Adipose tissue (tissue), 3 donors: ENCODE data around the gene CDH4. TPM values are rescaled to one million over a fixed set of nuclear protein-coding genes. Genes with fewer than 3 reads are reported as not detected.

Source experiments
- H3K27ac ChIP-seq: one replicate; pipeline ENCODE4 v1.5.1; 2013; ENCODE audit warnings: low read depth, low read length
- WGBS, 3 donors: extraction: QIAGEN DNeasy Blood & Tissue Kit; methylation state at CpG; one replicate each; pipeline ENCODE4 v1.1.7; 2013; 5-methylcytosine and 5-hydroxymethylcytosine counted together
- polyA plus RNA-seq, 3 donors: library from polyadenylated mRNA; stranded (reverse); fragments of 200-250 nt; gene quantifications; one replicate each; pipeline ENCODE4 v1.2.3, GENCODE V29; 2013
- donor health status: healthy with polysubstance abuse.
- donor health status: Bipolar disorder and iron deficiency.
- donor health status: healthy.

The CDH4 gene
- polyA plus RNA-seq, 3 donors = 0.04 to 0.11 (median 0.05) TPM

DNA sequence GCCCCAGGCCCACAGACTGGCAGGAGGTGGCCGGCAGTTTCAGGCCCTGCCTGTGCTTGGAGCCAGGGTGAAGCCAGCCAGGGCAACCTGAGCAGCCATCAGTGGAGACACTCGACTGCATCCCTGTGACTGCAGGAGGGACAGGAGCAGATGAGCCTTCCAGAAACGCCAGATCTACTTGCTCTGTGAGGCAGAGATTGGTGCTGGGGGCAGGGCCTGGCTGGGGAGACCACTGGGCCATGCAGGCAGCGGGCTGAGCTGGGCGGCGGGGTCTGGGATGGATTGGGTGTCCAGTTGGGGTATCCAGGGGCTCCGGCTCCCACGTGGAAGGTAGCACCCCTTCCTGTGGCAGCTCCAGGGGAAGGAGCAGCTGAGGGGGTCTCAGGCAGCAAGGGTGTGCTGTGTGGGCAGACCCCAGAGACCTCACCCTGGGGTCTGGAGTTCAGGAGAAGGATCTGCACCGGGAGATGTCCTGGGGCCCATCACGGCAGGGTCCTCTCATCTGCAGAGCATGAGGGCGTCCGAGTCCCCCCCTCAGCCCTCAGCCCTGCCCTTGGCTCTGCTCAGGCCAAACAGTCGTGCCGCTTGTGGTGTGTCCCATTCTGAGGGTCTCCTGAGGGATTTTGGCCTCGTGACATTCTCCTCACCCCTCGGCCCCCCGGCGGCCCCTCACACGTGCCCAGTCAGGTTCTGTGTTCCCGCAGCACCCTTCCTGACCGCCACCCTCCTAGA, 478.7 kb downstream of the CDH4 start:
- H3K27ac ChIP-seq = no peak overlapping the region
- WGBS, 3 donors = 76 to 80% (median 80%) methylated on average over 18 to 21 of the region's 21 CpGs

GRCh38 chr20:61731363-61732181, 479.5 kb downstream of the CDH4 start:
- no peak overlapping the region for H3K27ac ChIP-seq
- 78 to 82% (median 82%) methylated on average over 22 of the region's 22 CpGs for WGBS, 3 donors

DNA sequence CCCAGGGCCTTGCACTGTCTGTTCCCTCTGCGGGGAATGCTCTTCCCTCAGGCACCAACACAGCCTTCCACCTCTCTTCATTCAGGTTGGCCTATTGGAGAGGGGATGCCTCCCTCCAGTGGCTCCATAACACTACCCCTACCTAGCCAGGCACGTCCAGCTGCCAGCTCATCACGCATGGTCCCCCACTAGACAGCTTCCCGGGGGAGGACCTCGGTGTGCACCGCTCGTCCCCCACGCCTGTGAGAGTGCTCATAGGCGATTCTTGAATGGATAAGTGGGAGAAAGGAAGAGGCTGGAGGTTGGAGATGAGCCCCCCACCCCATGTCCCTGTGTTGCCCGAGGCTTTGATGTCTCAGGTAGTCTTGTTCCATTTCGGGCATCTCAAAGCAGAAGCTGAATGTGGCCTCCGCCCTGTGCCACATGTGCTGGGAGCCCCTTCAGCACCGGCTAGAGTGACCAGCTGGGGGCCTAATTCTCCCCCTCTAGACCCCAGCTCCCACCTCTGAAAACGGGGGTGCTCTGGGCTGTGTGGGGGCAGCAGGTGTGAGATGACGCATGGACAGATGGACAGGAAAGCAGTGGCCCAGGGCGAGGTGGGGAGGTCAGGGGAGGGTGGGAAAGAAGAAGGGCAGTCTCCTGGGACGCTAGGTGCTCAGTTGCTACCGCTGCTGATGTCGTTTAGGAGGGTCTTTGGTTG, 480.6 kb downstream of the CDH4 start:
- no peak overlapping the region for H3K27ac ChIP-seq
- 72 to 85% (median 80%) methylated on average over 19 of the region's 19 CpGs for whole genome bisulfite sequencing, 3 donors

GRCh38 chr20:61733216-61733615, 481.2 kb downstream of the CDH4 start:
- no peak overlapping the region for H3K27ac ChIP-seq
- WGBS, 3 donors = 70 to 84% (median 79%) methylated on average over 12 to 13 of the region's 13 CpGs

- WGBS, 3 donors = 49 to 66% (median 60%) methylated on average over 28 of the region's 28 CpGs
- H3K27ac ChIP-seq = no peak overlapping the region
Observed at GRCh38 chr20:61733891-61734732, 482.1 kb downstream of the CDH4 start.

DNA sequence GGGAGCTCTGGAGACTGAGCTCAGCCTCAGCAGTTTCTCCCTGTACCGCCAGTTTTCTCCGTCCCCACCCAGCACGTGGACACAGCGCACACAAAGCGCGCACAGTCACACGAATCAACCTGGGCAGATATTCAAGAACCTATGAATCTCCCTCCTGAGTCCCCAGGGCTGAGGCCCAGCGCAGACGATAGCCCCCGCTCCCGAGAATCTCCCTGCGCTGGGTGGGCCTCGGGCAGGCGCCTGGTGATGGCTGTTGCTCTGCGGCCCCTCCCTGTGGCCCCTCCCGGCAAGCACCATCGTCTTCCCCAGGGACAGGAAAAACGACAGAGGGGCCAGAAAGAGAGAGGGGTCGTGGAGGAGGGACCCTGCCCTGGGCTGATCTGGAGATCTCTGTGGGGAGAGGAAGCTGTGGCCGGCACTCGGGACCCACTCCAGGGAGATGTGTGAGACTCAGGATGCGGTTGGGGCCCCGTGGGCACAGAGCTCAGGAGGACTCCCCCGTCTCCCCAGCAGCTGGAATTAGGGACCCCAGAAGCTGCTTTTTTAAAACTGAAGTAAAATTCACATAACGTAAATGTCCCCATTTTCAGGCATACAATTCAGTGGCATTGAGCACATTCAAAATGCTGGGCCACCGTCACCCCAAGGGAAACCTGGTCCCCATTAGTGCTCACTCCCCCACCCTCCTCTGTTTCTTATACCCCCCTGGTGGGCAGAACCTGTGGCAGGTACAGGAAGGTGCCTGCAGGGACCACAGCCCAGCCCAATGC, 482.9 kb downstream of the CDH4 start:
- no peak overlapping the region for H3K27ac ChIP-seq
- 45 to 56% (median 46%) methylated on average over 26 of the region's 26 CpGs for WGBS, 3 donors

DNA sequence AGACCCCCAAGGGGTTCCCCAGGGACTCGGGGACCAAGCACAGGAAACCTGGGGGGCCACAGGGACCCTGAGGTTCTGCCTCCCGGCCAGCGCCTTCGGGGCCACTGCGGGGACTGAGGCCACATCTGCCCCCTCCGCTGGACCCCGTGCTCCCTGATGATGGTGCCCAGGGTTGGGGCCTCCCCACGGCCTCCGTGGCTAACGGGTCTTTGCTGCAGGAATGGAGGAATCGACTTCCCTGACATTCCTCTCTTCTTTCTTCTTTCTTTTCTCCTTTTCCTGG, 483.4 kb downstream of the CDH4 start:
- WGBS, 3 donors = 73 to 81% (median 78%) methylated on average over 10 to 11 of the region's 11 CpGs
- H3K27ac ChIP-seq = no peak overlapping the region

DNA sequence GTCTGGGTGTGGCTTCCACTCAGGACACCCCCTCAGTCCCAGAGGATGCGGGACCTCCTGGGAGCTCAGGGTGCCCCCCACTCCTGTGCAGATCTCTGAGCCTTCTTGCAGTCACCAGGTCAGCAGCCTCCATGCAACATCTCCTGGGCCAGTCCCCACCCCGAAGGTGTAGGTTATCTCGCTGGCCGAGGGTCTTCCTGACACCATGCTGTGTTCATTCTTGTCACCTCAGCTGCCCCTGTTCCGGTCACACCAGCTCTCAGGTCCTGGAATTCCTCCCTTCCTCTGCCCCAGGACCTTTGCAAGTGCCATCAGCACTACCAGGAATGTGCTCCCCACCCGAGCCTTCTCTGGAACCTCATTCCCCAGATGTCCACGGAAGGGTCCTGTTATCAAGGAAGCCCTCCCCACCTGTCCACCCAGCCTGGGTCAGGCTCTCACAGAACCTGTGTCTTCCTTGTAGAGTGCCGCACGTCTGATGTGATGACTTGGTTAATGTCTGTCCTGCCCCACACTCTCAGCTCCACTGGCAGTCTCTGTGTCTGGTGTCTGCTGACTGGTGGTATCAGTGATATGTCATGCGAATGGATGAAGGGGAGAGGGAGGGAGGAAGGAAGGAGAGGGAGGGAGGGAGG, 484.1 kb downstream of the CDH4 start:
- H3K27ac ChIP-seq = no peak overlapping the region
- WGBS, 3 donors = 55 to 60% (median 57%) methylated on average over 10 of the region's 10 CpGs

DNA sequence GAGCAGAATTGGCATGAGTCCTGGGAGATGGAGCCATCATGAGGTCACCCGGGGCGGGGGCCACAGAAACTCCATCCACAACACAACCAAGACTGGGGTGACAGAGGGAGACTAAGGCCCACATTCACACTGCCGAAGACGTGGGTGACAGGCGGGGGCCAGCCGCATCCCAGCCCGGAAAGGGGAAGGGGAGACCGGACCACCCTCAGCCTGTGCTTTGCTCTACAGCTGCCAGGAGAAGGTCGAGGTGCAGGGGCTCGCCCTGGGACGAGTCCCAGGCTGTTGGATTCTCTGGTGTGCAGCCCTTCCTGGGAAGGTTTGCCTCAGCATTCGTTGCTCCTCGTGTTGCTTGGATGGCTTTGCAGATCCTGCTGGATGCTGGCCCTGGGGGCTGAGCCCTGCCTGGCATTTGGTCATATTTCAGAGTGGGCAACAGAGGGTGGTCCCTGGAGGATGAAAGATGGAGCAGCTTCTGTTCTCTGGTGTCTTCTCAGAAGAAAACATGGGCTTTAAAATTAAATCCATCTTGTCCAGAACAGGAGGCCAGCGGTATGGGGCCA, 484.8 kb downstream of the CDH4 start:
- H3K27ac ChIP-seq = no peak overlapping the region
- 63 to 72% (median 69%) methylated on average over 14 of the region's 14 CpGs for WGBS, 3 donors

DNA sequence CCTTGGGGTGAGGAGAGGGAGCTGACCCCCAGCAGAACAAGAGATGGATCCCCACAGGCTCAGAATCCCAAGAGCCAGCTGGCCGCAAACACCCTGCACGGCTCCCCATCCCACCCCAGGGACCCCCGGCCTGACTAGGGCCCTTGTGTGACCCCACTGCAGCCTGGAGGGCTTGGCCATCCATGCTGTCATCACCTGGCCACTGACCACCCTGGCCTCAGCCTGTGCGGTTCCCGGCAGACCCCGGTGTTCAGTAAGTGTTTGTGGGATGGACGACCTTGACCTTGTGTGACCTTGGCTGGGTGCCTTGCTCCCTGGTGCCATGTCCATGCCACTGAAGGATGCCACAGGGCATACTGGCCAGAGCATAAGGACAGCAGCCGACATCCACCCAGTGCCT, 485.3 kb downstream of the CDH4 start:
- H3K27ac ChIP-seq = no peak overlapping the region
- 75 to 87% (median 87%) methylated on average over 8 of the region's 8 CpGs for WGBS, 3 donors

- WGBS, 3 donors = 69 to 87% (median 86%) methylated on average over 16 of the region's 16 CpGs
- H3K27ac ChIP-seq = no peak overlapping the region
Observed at GRCh38 chr20:61737812-61738443, 485.9 kb downstream of the CDH4 start.

- H3K27ac ChIP-seq = no peak overlapping the region
- 74 to 79% (median 74%) methylated on average over 23 of the region's 23 CpGs for WGBS, 3 donors
Observed at GRCh38 chr20:61738601-61739069, 486.6 kb downstream of the CDH4 start.

DNA sequence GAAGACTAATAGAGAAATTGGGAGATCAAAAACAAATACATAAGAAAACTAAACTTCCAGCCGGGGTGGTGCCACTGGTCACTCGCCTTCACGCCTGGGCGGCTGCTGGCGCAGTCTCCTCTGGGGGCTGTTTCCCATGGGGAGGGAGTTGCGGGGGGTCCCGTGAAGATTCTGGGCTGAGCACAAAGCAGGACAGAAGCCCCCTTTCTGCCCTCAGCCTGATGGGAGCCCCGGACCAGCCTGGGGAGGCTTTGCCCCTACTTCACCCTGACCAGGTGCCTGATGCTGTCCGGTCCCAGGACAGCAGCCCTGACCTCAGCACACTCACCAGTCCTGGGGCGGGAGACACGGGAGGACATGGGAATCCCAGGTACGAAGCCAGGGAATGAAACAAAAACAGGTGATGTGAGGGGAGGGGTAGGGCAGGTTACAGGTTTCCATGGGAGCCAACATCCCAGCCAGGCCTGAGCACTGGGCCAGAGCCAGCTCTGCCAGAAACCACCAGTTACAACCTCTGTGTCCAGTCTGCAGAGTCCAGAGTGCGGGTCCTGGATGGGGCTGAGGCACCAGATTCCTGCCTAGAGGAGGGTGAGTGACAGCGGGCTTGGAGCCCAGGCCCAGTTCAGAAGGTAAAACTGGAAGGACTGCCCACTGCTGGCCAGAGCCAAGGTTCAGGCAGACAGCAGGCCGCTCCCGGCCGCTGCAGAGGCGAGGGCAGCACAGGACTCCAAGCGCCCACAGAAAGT, 487.2 kb downstream of the CDH4 start:
- no peak overlapping the region for H3K27ac ChIP-seq
- WGBS, 3 donors = 83 to 87% (median 85%) methylated on average over 19 of the region's 19 CpGs

- WGBS, 3 donors = 85 to 90% (median 89%) methylated on average over 8 of the region's 8 CpGs
- H3K27ac ChIP-seq = no peak overlapping the region
Observed at GRCh38 chr20:61739832-61740118, 487.7 kb downstream of the CDH4 start.

- H3K27ac ChIP-seq = no peak overlapping the region
- WGBS, 3 donors = 63 to 70% (median 67%) methylated on average over 16 of the region's 16 CpGs
Observed at GRCh38 chr20:61742097-61742825, 490.2 kb downstream of the CDH4 start.
